AG04450 (cell line): ENCODE data around the gene ARHGAP45. TPM values are rescaled to one million over a fixed set of nuclear protein-coding genes. Genes with fewer than 3 reads are reported as not detected.

ENCODE experiments used
- CTCF ChIA-PET: fragments of 300-600, 350-600 bp; formaldehyde crosslinking; extraction: SDS; loops from one replicate; lab custom pipeline; 2022; ENCODE audit warnings: antibody characterized with exemption, inconsistent platforms; lab: Charles Lee
- POLR2A ChIA-PET: fragments of 350-600 bp; formaldehyde crosslinking; extraction: SDS; loops from one replicate; lab custom pipeline; 2021; ENCODE audit warnings: antibody characterized with exemption, inconsistent platforms; lab: Yijun Ruan, JAX
- DNase-seq: peaks from one replicate; pipeline ENCODE4 v3.0.0-alpha.2; 2011; ENCODE audit warnings: low read depth, low spot score
- H3K27ac ChIP-seq: one replicate; pipeline ENCODE4 v1.5.1; 2012; ENCODE audit warnings: low read depth, low read length, control low read depth
- H3K27me3 ChIP-seq: one replicate; pipeline ENCODE4 v1.6.0; 2012; ENCODE audit warnings: low read length; ENCODE audit not compliant: control insufficient read depth, insufficient read depth
- H3K4me3 ChIP-seq: 2 replicates; pipeline ENCODE4 v1.5.1; 2011; ENCODE audit warnings: mild to moderate bottlenecking, low read depth, low read length, control low read depth
- H3K9me3 ChIP-seq: 2 replicates; pipeline ENCODE4 v1.5.1; 2012; ENCODE audit warnings: low read length; ENCODE audit not compliant: control insufficient read depth, insufficient read depth
- CTCF ChIP-seq: IDR thresholded peaks from 2 replicates; pipeline ENCODE4 v1.5.1; 2011; ENCODE audit warnings: low read depth, low read length, control low read depth, inconsistent platforms
- polyA plus RNA-seq: library from polyadenylated mRNA; depleted of rRNA; stranded (reverse); fragments of >200 nt; gene quantifications from 2 replicates; pipeline ENCODE4 v1.2.3, GENCODE V29; 2011

Gene ARHGAP45
- polyA plus RNA-seq, 1 experiment: 0.36 TPM

DNA sequence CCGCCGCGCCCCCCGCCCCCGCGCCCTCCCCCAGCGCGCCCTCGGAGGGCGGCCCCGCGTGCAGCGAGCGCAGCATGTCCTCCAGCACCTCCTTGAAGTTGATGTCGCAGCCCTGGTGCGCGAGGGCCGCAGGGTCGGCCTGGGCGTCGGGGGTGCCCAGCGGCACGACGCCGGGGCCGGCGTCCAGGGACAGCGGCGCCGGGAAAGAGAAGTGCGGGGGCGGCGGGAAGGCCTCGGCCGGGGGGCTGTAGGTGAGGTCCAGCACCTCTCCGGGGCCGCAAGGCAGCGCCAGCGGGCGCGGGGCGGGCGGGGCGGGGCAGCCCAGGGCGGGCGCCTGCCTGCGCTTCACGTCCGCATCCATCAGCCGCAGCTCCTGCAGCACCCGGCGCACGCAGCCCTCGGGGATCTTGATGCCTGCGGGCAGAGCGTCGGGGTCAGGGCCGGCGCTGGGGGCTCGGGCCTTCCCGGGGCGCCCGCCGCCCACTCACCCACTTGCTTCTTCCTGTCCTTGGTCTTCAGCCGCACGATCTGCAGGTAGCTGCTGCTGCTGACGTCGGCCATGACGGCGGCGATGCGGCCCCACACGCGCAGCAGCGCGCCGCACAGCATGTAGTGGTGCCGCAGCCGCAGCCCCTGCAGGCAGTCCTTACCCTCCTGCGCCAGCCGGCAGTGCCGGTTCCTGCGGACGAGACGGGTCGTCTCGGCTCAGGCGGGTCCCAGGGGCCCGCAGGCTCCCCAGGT lies 41.5 kb downstream of the ARHGAP45 start:
- DNase-seq: no peak
- no peaks in the 10 kb centered on the region for H3K27me3 ChIP-seq
- CTCF ChIA-PET: no interaction called here
- H3K27ac ChIP-seq: no peak overlapping the region
- H3K9me3 ChIP-seq: peaks cover 19% of the 10 kb centered on the region; the same call in 1 of the 2 replicates
- no peak for TF ChIP-seq CTCF
- POLR2A ChIA-PET: no interaction called here
- H3K4me3 ChIP-seq: no peak overlapping the region

DNA sequence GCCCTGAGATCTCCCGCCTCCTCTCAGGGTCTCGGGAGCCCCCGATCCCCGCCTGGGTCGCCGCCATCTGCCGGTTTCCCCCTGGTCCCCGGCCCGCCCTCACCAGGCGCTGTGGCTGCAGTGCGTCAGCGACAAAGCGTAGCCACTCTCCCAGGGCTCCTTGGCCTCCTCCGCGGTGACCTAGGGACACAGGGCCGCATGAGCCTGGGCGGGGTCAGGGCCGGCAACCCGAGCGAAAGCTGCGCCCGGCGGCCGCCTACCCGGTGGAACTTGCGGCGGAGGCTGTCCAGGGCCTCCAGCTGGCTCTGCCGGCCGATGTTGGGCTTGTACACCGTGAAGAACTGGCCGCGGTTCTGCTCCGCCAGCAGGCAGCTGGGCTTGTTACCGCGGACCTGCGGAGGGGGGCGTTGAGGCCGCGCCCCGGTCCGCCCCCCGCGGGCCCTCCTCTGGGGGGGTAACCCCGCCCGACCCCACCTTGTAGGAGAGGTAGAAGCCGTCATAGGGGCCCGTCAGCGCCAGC lies 42.1 kb downstream of the ARHGAP45 start:
- CTCF ChIA-PET: no interaction called here
- Histone ChIP-seq H3K4me3 (no peak overlapping the region), H3K9me3 (peaks cover 19% of the 10 kb centered on the region; the same call in 1 of the 2 replicates), H3K27me3 (no peaks in the 10 kb centered on the region), H3K27ac (no peak overlapping the region)
- no peak for DNase-seq
- POLR2A ChIA-PET: no interaction called here
- TF ChIP-seq CTCF: no peak

DNA sequence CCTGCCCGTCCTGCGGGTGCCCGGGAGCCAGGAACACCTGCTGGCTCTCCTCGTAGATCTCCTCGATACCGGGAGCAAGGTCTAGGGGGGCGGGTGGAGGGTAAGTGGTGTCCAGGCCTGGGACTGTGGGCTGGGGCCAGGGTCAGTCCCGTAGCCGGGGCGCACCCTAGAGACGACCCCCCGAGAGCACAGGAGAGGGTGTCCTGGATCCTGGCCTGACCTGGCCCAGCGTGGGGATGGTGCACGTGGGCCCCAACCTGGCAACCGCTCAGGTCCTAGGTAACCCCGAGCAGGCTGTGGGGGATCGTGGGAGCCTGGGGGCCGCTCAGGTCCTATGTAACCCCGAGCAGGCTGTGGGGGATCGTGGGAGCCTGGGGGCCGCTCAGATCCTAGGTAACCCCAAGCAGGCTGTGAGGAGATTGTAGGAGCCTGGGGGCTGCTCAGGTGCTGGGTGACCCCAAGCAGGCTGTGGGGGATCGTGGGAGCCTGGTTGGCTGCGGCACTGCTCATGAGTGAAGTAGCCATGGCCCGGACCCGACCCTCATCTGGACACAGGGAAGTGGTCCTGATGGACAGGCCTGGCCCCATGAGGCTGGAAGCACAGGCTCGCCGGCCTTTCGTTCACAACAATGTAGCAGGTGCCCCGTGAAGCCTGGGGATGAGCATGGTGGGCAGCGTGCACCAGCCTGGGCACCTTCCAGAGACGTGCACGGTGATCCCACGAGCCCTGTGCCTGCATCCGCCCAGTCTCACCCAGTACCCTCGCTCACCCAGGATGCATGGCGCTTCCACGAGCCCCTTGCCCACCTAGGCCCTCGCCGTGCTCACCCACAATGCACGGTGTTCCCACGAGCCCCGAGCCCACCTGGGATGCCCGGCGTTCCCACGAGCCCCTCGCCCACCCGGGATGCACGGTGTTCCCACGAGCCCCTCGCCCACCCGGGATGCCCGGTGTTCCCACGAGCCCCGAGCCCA lies 43.0 kb downstream of the ARHGAP45 start:
- DNase-seq: no peak
- ChIA-PET CTCF (no interaction called here), POLR2A (no interaction called here)
- Histone ChIP-seq H3K9me3 (peaks cover 19% of the 10 kb centered on the region; the same call in 1 of the 2 replicates), H3K27me3 (no peaks in the 10 kb centered on the region), H3K4me3 (no peak overlapping the region), H3K27ac (no peak overlapping the region)
- no peak for TF ChIP-seq CTCF

DNA sequence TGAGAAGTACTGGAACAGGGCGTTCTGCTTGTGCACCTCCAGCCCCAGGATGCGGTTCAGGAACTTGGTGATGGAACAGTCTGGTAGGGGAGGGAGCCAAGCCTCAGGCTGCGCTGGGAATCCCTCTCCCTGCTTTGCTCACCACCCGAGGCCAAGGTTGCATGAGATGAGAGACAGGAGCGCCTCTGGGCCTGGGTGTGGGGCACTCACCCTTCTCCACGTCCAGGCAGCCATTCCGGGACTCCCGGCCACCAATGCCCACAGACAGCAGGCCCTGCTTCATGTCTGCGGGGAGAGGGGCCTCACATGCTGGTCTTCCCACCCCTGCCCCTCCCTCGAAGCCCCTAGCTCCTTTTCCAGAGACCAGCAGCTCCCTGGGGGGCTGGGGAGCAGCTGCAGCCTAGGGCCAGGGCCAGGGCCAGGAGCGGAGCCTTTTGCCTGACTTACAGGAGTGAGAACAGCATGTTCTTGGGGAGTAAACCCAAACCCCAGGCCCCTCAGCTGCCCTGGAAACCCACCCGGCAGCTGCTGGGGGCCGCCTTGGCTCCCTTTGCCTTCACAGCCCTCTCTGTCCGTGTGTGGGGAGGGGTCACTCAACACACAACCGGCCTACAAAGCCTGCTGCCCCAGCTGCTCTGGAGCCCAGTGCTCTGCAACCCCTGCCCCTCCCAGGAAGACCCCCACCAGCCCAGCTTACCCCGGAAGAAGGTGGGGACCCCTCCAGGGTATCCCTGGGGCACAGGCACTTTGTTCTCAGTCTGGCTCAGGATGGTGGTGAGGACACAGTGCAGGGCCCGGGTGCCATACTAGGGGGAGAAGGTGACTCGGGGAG lies 44.1 kb downstream of the ARHGAP45 start:
- no peak for DNase-seq
- Histone ChIP-seq H3K9me3 (peaks cover 19% of the 10 kb centered on the region; the same call in 1 of the 2 replicates), H3K4me3 (no peak overlapping the region), H3K27me3 (no peaks in the 10 kb centered on the region), H3K27ac (peak overlapping the region; percentile 31)
- POLR2A ChIA-PET: interaction anchor here (0.6 kb wide), 2 partner anchors 74 to 607 kb away, joined by 3 to 7 read pairs; no protein-coding TSS in a partner anchor
- CTCF ChIA-PET: interaction anchor here (3.6 kb wide), 1 partner anchor 82 kb away, joined by 52 read pairs; no protein-coding TSS in a partner anchor
- no peak for TF ChIP-seq CTCF
